Measurements from ENCODE around the gene CORIN. TPM values are rescaled to one million over a fixed set of nuclear protein-coding genes. Genes with fewer than 3 reads are reported as not detected.

Gene CORIN
- total and polyA plus RNA-seq, 5 donors = 66.2 to 226 (median 175) TPM

GRCh38 chr4:47643845-47644244, 194.0 kb downstream of the CORIN start:
- 80% methylated on average over 6 of the region's 6 CpGs for WGBS
- H3K27ac ChIP-seq (ENCODE audit: low read length) = no peak overlapping the region
- no peak for DNase-seq
- no peak for ATAC-seq
- intact Hi-C loops (cut with DNase I) = no loop called here
- H3K4me3 ChIP-seq (ENCODE audit: low read length) = no peak overlapping the region
- no peaks in the 10 kb centered on the region for H3K27me3 ChIP-seq (ENCODE audit: control insufficient read depth, insufficient read depth)
- H3K9me3 ChIP-seq (ENCODE audit: control insufficient read depth, low read length) = no peaks in the 10 kb centered on the region
- no peaks in the 10 kb centered on the region for H3K4me1 ChIP-seq (ENCODE audit: control insufficient read depth, insufficient read depth, low read length)

DNA sequence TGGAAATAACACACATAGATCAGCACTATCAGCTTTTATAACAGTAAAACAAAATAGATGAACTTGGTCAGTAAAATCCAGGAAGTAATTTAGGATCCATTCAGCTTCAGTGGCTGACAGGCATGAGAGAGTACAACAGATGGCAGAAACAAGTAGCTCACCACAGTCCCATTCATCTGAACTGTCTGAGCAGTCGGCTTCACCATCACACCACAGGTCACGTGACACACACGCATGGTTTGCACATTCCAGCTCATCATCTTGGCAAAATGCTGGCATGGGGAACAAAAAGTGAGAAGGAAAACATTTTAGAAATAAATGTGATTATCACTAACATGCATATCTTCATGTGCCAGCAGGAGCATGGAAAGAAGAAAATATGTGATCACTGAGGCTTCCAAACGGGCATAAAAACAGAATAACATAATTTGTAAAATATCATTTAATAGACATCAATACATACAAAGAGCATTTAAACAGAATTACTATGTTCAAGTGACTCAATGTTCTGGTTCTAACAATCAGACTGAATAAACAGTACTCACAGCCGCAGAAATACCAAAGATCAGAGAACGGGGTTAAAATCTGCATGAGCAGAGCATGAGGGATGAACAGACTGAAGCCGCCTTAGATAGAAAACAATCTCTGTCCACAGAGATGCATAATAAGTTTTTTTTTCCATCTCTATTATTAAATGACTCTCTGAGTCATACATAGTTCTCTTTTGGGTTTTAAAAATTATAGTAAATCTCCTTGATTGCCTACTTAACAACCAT, 194.7 kb downstream of the CORIN start:
- ATAC-seq (no peak), DNase-seq (no peak)
- no peak overlapping the region for H3K27ac ChIP-seq (ENCODE audit: low read length)
- H3K9me3 ChIP-seq (ENCODE audit: control insufficient read depth, low read length) = no peaks in the 10 kb centered on the region
- intact Hi-C loops (cut with DNase I) = no loop called here
- H3K27me3 ChIP-seq (ENCODE audit: control insufficient read depth, insufficient read depth) = no peaks in the 10 kb centered on the region
- H3K4me1 ChIP-seq (ENCODE audit: control insufficient read depth, insufficient read depth, low read length) = no peaks in the 10 kb centered on the region
- 66% methylated on average over 7 of the region's 7 CpGs for WGBS
- no peak overlapping the region for H3K4me3 ChIP-seq (ENCODE audit: low read length)

DNA sequence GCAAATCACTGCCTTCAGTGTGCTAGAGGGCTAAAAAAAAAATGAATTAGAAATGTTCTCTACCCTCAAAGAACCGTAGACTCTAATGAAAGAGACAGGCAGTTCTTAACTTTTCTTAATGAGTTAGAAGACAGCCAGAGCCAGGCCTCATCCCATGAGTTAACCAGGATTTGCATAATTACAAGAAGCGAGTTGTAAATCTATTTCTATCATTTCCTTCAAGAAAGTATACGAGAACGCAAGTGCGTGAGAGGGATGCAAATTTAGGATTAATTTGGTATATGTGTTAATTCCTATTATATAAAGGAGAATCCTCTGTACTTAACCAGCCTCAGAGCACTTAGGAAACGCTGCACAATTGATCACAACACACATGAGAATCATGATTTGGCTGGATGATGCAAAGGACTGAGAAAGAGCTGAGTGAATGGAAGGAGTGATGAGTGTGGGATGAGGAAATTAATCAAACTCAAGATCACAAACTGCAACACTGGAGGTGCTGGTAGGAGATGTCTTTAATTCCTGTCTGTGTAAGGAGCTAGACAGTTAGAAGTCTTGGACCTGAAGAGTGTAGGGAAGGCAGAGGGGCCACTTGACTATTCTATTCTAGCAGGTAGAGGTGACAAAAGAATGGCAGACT, 195.6 kb downstream of the CORIN start:
- Histone ChIP-seq H3K9me3 (ENCODE audit: control insufficient read depth, low read length) (no peaks in the 10 kb centered on the region), H3K4me3 (ENCODE audit: low read length) (no peak overlapping the region), H3K27me3 (ENCODE audit: control insufficient read depth, insufficient read depth) (no peaks in the 10 kb centered on the region), H3K27ac (ENCODE audit: low read length) (no peak overlapping the region), H3K4me1 (ENCODE audit: control insufficient read depth, insufficient read depth, low read length) (no peaks in the 10 kb centered on the region)
- intact Hi-C loops (cut with DNase I) = no loop called here
- WGBS = 89% methylated on average over 6 of the region's 6 CpGs
- no peak for ATAC-seq
- no peak for DNase-seq

DNA sequence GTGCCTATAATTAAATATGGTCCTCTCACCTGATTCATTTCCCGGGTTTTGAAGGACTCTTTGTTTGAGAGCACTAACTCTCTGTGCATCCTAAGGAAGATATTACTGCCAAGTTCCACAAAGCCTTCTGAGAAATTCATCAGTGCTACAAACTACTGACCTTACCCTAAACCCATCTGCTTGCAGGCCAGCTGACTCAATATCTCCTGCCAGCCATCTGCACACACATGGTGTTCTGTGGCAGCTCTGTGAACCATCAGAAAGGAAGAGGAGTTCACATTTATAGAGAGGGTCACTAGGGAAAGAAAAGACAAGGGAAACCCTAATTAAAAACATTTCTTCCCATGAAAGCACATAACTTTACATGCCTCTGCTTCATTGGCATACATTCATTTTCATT, 196.1 kb downstream of the CORIN start:
- DNase-seq = no peak
- Histone ChIP-seq H3K27me3 (ENCODE audit: control insufficient read depth, insufficient read depth) (no peaks in the 10 kb centered on the region), H3K4me1 (ENCODE audit: control insufficient read depth, insufficient read depth, low read length) (no peaks in the 10 kb centered on the region), H3K4me3 (ENCODE audit: low read length) (no peak overlapping the region), H3K9me3 (ENCODE audit: control insufficient read depth, low read length) (no peaks in the 10 kb centered on the region), H3K27ac (ENCODE audit: low read length) (no peak overlapping the region)
- WGBS = 63% methylated on average over 1 of the region's 1 CpG
- intact Hi-C loops (cut with DNase I) = no loop called here
- ATAC-seq = no peak

DNA sequence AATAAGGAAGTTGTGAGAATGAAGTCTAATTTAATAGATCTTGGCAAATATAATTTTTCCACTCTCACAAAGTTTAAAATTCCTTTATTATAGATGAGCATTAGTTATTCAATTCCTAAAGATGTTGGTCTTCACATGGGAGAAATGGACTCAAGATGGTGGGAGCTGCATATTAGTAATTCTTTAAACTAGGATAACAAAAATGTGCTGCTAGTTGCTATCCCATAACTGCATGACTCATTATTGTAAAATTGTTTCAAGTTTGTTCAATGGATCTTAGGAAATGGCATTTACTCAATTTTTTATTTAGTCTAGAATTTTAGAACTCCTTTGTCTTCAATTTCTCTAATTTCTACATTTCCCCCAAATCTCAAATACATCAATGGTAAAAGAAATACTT, 197.0 kb downstream of the CORIN start:
- no peak for DNase-seq
- Histone ChIP-seq H3K4me1 (ENCODE audit: control insufficient read depth, insufficient read depth, low read length) (no peaks in the 10 kb centered on the region), H3K27ac (ENCODE audit: low read length) (no peak overlapping the region), H3K27me3 (ENCODE audit: control insufficient read depth, insufficient read depth) (no peaks in the 10 kb centered on the region), H3K9me3 (ENCODE audit: control insufficient read depth, low read length) (no peaks in the 10 kb centered on the region), H3K4me3 (ENCODE audit: low read length) (no peak overlapping the region)
- intact Hi-C loops (cut with DNase I) = no loop called here
- no peak for ATAC-seq

DNA sequence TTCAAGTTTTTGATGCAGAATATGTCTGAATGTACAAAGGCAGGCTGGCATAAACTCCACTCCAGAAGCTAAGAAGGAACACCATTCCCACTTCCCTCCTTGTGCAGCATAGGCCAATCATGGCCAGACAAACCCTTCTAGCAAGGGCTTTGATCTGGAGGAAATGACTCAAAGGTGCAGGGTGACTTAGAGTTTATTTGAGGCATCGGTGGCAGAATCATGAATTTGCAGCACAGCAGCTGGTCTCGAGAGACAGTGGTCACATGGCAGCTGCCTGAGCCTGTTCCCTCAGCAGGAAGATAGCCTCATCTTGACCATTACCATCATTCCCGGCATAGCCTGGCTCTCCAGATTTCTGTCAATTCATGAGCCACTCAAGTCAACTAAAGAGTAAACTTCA, 198.3 kb downstream of the CORIN start:
- Histone ChIP-seq H3K27me3 (ENCODE audit: control insufficient read depth, insufficient read depth) (no peaks in the 10 kb centered on the region), H3K9me3 (ENCODE audit: control insufficient read depth, low read length) (no peaks in the 10 kb centered on the region), H3K4me3 (ENCODE audit: low read length) (no peak overlapping the region), H3K27ac (ENCODE audit: low read length) (no peak overlapping the region), H3K4me1 (ENCODE audit: control insufficient read depth, insufficient read depth, low read length) (no peaks in the 10 kb centered on the region)
- no peak for ATAC-seq
- DNase-seq = no peak
- WGBS = 65% methylated on average over 3 of the region's 3 CpGs
- intact Hi-C loops (cut with DNase I) = no loop called here

- H3K4me1 ChIP-seq (ENCODE audit: control insufficient read depth, insufficient read depth, low read length) = no peaks in the 10 kb centered on the region
- intact Hi-C loops (cut with DNase I) = no loop called here
- no peak overlapping the region for H3K27ac ChIP-seq (ENCODE audit: low read length)
- no peaks in the 10 kb centered on the region for H3K27me3 ChIP-seq (ENCODE audit: control insufficient read depth, insufficient read depth)
- ATAC-seq (no peak), DNase-seq (no peak)
- 92% methylated on average over 4 of the region's 4 CpGs for WGBS
- no peaks in the 10 kb centered on the region for H3K9me3 ChIP-seq (ENCODE audit: control insufficient read depth, low read length)
- H3K4me3 ChIP-seq (ENCODE audit: low read length) = no peak overlapping the region
These were observed 206.7 kb downstream of the CORIN start for GRCh38 chr4:47631161-47631560.

DNA sequence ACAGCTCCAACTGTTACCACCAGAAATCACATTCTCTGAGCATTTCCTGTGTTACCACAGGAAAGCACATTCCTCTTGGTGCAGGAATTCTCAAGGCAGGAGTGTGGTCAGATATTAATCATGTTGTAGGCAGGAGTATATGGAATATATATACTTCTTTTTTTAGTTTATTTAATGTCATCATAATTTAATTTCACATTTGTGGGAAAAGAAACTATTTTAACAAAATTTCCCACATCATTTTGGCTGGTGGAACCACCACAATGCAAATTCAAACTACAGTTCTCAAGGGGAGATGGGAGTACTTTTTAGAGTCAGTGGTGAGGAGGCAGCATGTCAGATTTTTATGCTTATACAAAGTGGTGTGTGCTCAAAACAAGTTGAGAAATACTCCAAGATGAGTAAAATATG, 213.8 kb downstream of the CORIN start:
- intact Hi-C loops (cut with DNase I) = no loop called here

GRCh38 chr4:47621181-47621580, 216.7 kb downstream of the CORIN start:
- WGBS = 97% methylated on average over 1 of the region's 1 CpG
- H3K4me1 ChIP-seq (ENCODE audit: control insufficient read depth, insufficient read depth, low read length) = no peaks in the 10 kb centered on the region
- H3K27me3 ChIP-seq (ENCODE audit: control insufficient read depth, insufficient read depth) = no peaks in the 10 kb centered on the region
- H3K9me3 ChIP-seq (ENCODE audit: control insufficient read depth, low read length) = no peaks in the 10 kb centered on the region
- no peak overlapping the region for H3K4me3 ChIP-seq (ENCODE audit: low read length)
- intact Hi-C loops (cut with DNase I) = no loop called here
- no peak for ATAC-seq
- H3K27ac ChIP-seq (ENCODE audit: low read length) = no peak overlapping the region
- no peak for DNase-seq

More for the DNA sequence above, 213.8 kb downstream of the CORIN start:
- no peak for DNase-seq
- ATAC-seq = no peak
- H3K27me3 ChIP-seq (ENCODE audit: control insufficient read depth, insufficient read depth) = no peaks in the 10 kb centered on the region
- no peak overlapping the region for H3K27ac ChIP-seq (ENCODE audit: low read length)
- no peak overlapping the region for H3K4me3 ChIP-seq (ENCODE audit: low read length)
- H3K9me3 ChIP-seq (ENCODE audit: control insufficient read depth, low read length) = no peaks in the 10 kb centered on the region
- H3K4me1 ChIP-seq (ENCODE audit: control insufficient read depth, insufficient read depth, low read length) = no peaks in the 10 kb centered on the region

- no peak for ATAC-seq
These were observed 218.2 kb downstream of the CORIN start for GRCh38 chr4:47619691-47620090.

DNA sequence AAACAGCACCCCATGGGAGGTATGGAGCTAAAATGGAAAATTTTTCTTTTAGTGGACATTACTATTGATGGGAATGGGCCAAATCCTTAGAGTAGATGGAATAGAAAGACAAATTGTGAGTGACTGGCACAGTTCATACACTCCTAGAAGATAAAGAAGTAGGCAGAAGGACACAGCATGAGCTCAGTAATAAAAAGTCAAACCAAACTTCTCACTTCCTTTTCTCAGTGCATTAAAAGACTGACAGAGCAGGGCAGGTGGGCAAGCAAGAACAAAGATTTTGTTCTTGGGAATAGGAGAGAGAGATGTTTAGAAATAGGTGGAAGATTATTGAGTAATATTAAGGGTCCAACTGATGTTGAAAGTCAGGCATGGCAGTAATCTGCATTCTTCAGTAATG, 220.3 kb downstream of the CORIN start:
- Histone ChIP-seq H3K27ac (ENCODE audit: low read length) (no peak overlapping the region), H3K27me3 (ENCODE audit: control insufficient read depth, insufficient read depth) (no peaks in the 10 kb centered on the region), H3K4me1 (ENCODE audit: control insufficient read depth, insufficient read depth, low read length) (no peaks in the 10 kb centered on the region), H3K4me3 (ENCODE audit: low read length) (no peak overlapping the region), H3K9me3 (ENCODE audit: control insufficient read depth, low read length) (no peaks in the 10 kb centered on the region)
- ATAC-seq (no peak), DNase-seq (no peak)
- intact Hi-C loops (cut with DNase I) = no loop called here

More at GRCh38 chr4:47619691-47620090, 218.2 kb downstream of the CORIN start:
- Histone ChIP-seq H3K9me3 (ENCODE audit: control insufficient read depth, low read length) (no peaks in the 10 kb centered on the region), H3K4me3 (ENCODE audit: low read length) (no peak overlapping the region), H3K27me3 (ENCODE audit: control insufficient read depth, insufficient read depth) (no peaks in the 10 kb centered on the region), H3K27ac (ENCODE audit: low read length) (no peak overlapping the region), H3K4me1 (ENCODE audit: control insufficient read depth, insufficient read depth, low read length) (no peaks in the 10 kb centered on the region)
- 77% methylated on average over 2 of the region's 2 CpGs for WGBS
- intact Hi-C loops (cut with DNase I) = no loop called here
- no peak for DNase-seq

Data from right cardiac atrium (tissue), 5 donors.